Astrocyte (in vitro differentiated cells and primary cell): ENCODE results near the gene NUP54.

Experiments used
- CTCF ChIP-seq: IDR thresholded peaks from 2 replicates; pipeline ENCODE4 v1.5.1; 2011; ENCODE audit warnings: low read depth, mild to moderate bottlenecking, inconsistent platforms, low read length, moderate library complexity; ENCODE audit not compliant: insufficient read depth
- EZH2 ChIP-seq: IDR thresholded peaks from 2 replicates; pipeline ENCODE4 v1.6.1; 2012; ENCODE audit warnings: mild to moderate bottlenecking, low read length, inconsistent platforms; ENCODE audit not compliant: insufficient read depth

GRCh38 chr4:76156635-76157034 lies 8.4 kb upstream of the NUP54 start:
- TF ChIP-seq CTCF, result no peak
- TF ChIP-seq EZH2, result no peak
